GM13976 (cell line): ENCODE results near the gene TAF1B.

Source experiments
- DNase-seq: peaks from one replicate; pipeline ENCODE4 v3.0.0; 2012; ENCODE audit warnings: low spot score
- in situ Hi-C: fragments of 300-500 bp; cut with MboI; formaldehyde crosslinking; loops from one replicate; pipeline ENCODE4 v1.12.0; 2022; ENCODE audit warnings: low sequenced_read_pairs, mixed read lengths, inconsistent platforms; ENCODE audit not compliant: unreplicated experiment
- TF ChIP-seq, protein P1 (sequence below): IDR thresholded peaks from 2 replicates; pipeline ENCODE4 v1.5.1; 2012; ENCODE audit warnings: borderline replicate concordance, mild to moderate bottlenecking; ENCODE audit not compliant: insufficient read depth; ENCODE audit errors: extremely low read depth, missing control alignments, control extremely low read depth

Gene TAF1B

GRCh38 chr2:9808334-9809063 lies 34.8 kb upstream of the TAF1B start:
- in situ Hi-C loops = no loop called here
- peak; percentile 26 for DNase-seq
- TF ChIP-seq, protein P1, sequence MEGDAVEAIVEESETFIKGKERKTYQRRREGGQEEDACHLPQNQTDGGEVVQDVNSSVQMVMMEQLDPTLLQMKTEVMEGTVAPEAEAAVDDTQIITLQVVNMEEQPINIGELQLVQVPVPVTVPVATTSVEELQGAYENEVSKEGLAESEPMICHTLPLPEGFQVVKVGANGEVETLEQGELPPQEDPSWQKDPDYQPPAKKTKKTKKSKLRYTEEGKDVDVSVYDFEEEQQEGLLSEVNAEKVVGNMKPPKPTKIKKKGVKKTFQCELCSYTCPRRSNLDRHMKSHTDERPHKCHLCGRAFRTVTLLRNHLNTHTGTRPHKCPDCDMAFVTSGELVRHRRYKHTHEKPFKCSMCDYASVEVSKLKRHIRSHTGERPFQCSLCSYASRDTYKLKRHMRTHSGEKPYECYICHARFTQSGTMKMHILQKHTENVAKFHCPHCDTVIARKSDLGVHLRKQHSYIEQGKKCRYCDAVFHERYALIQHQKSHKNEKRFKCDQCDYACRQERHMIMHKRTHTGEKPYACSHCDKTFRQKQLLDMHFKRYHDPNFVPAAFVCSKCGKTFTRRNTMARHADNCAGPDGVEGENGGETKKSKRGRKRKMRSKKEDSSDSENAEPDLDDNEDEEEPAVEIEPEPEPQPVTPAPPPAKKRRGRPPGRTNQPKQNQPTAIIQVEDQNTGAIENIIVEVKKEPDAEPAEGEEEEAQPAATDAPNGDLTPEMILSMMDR = no peak

- TF ChIP-seq, protein P1 = no peak
- DNase-seq = no peak
- in situ Hi-C loops = no loop called here
These were observed 34.3 kb upstream of the TAF1B start for GRCh38 chr2:9809064-9809356.

- TF ChIP-seq, protein P1 = no peak
- peak; percentile 26 for DNase-seq
- in situ Hi-C loops = loop anchor here (10.0 kb wide), 1 partner anchor 245 kb away; no protein-coding TSS in a partner anchor
These were observed 33.7 kb upstream of the TAF1B start for GRCh38 chr2:9809448-9810088.

GRCh38 chr2:9811216-9811615 lies 32.1 kb upstream of the TAF1B start:
- no peak for DNase-seq
- TF ChIP-seq, protein P1 = no peak
- in situ Hi-C loops = loop anchor here (10.0 kb wide), 1 partner anchor 244 kb away; no protein-coding TSS in a partner anchor

- in situ Hi-C loops = loop anchor here (10.0 kb wide), 1 partner anchor 243 kb away; no protein-coding TSS in a partner anchor
- DNase-seq = peak; percentile 25
- TF ChIP-seq, protein P1 = no peak
These were observed 31.4 kb upstream of the TAF1B start for GRCh38 chr2:9811679-9812511.

DNA sequence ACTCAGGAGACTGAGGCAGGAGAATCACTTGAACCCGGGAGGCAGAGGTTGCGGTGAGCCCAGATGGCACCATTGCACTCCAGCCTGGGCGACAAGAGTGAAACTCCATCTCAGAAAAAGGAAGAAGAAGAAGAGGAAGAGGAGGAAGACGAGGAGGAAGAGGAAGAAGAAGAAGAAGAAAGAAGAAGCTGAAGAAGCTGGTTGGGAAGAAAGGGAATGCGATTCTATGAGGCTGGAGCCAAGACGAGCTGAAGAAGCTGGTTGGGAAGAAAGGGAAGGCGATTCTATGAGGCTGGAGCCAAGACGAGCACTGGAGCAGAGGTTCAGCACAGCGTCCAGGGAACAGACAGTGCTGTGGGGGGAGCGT lies 30.3 kb upstream of the TAF1B start:
- TF ChIP-seq, protein P1 = no peak
- in situ Hi-C loops = loop anchor here (10.0 kb wide), 1 partner anchor 242 kb away; no protein-coding TSS in a partner anchor
- no peak for DNase-seq
